ENCODE measurements around the gene GJE1. TPM values are rescaled to one million over a fixed set of nuclear protein-coding genes. Genes with fewer than 3 reads are reported as not detected.

The GJE1 gene
- total RNA-seq, 1 donor from 2014 or later: not detected

DNA sequence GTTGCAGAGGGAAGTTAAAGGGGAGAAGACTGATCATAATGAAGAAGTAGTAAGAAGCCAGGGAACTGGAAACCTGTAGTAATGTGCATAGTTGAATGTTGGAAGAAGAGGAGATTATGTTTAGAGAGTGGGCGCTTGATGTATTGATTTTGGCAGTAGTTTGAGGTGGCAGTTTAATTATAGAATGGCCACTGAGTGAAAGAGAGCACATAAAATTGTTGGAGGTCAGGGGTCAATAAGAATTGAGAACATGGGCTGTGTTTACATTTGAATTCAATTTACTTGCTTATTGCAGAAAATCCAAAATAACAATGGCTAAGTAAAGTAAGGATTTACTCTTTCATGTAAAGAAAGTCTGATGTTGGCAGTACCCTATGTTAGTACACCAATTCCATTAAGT is 30.1 kb downstream of the GJE1 start:
- Histone ChIP-seq H3K27ac (ENCODE audit: low read depth, low read length) (no peak overlapping the region), H3K4me1 (ENCODE audit: control insufficient read depth in 3 of 3, insufficient read depth in 3 of 3, low read length in 3 of 3) (peaks cover 0 to 2% (median 0%) of the 10 kb centered on the region in 3 donors), H3K9me3 (ENCODE audit: control insufficient read depth in 3 of 3, low read length in 3 of 3) (no peaks in the 10 kb centered on the region), H3K27me3 (ENCODE audit: control insufficient read depth in 3 of 3, insufficient read depth in 3 of 3, low read length in 3 of 3) (no peaks in the 10 kb centered on the region), H3K9ac (ENCODE audit: low read depth in 1 of 3, low read length in 3 of 3) (no peak overlapping the region), H3K36me3 (ENCODE audit: control insufficient read depth in 3 of 3, insufficient read depth in 3 of 3, low read length in 3 of 3) (peaks cover 0 to 14% (median 10%) of the 10 kb centered on the region in 3 donors), H3K4me3 (ENCODE audit: low read length in 3 of 3) (no peak overlapping the region)

DNA sequence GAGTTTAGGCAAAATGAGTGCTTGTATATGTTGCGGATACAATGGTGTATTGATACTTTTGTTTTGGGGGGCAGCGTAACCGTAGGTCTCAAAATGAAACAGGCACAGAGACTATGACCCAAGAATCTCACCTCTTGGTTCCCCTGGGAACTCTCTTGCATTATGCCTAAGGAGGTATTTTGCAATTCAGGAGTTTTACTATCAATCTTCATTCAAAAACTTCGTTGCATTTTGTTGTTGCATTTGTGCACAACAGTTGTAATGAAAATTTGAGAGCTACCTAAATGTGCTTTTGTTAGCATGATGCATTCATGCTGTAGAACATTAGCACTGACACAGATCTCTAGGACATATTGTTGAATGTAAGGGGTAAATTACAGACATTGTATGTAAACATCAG is 32.5 kb downstream of the GJE1 start:
- H3K4me1 ChIP-seq (ENCODE audit: control insufficient read depth in 3 of 3, insufficient read depth in 3 of 3, low read length in 3 of 3): peaks cover 0 to 2% (median 0%) of the 10 kb centered on the region in 3 donors
- no peak overlapping the region for H3K9ac ChIP-seq (ENCODE audit: low read depth in 1 of 3, low read length in 3 of 3)
- H3K27me3 ChIP-seq (ENCODE audit: control insufficient read depth in 3 of 3, insufficient read depth in 3 of 3, low read length in 3 of 3): no peaks in the 10 kb centered on the region
- no peak overlapping the region for H3K27ac ChIP-seq (ENCODE audit: low read depth, low read length)
- H3K36me3 ChIP-seq (ENCODE audit: control insufficient read depth in 3 of 3, insufficient read depth in 3 of 3, low read length in 3 of 3): peaks cover 0 to 14% (median 10%) of the 10 kb centered on the region in 3 donors
- H3K9me3 ChIP-seq (ENCODE audit: control insufficient read depth in 3 of 3, low read length in 3 of 3): no peaks in the 10 kb centered on the region
- H3K4me3 ChIP-seq (ENCODE audit: low read length in 3 of 3): no peak overlapping the region

DNA sequence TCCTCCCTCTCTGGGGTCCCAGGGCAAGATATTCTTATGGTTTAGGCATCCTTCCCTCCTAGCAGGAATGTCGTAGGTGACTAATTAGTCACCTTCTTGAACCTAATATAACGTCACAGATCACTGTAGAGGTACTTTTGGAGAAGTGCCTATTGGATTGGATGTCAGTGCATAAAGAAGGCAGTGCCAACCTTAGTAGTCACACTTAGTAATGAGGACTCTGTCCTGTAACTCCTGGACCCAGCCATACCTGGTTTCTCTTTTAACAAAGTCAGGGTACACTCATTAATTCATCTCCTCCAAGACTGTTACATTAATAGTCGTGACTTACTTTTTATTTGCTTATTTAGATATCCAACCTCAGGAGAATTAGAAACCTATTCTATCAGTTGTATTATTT is 34.3 kb downstream of the GJE1 start:
- H3K9me3 ChIP-seq (ENCODE audit: control insufficient read depth in 3 of 3, low read length in 3 of 3): no peaks in the 10 kb centered on the region
- H3K9ac ChIP-seq (ENCODE audit: low read depth in 1 of 3, low read length in 3 of 3): no peak overlapping the region
- H3K4me1 ChIP-seq (ENCODE audit: control insufficient read depth in 3 of 3, insufficient read depth in 3 of 3, low read length in 3 of 3): peaks cover 0 to 2% (median 0%) of the 10 kb centered on the region in 3 donors
- no peak overlapping the region for H3K27ac ChIP-seq (ENCODE audit: low read depth, low read length)
- no peak overlapping the region for H3K4me3 ChIP-seq (ENCODE audit: low read length in 3 of 3)
- H3K36me3 ChIP-seq (ENCODE audit: control insufficient read depth in 3 of 3, insufficient read depth in 3 of 3, low read length in 3 of 3): peaks cover 0 to 18% (median 14%) of the 10 kb centered on the region in 3 donors
- no peaks in the 10 kb centered on the region for H3K27me3 ChIP-seq (ENCODE audit: control insufficient read depth in 3 of 3, insufficient read depth in 3 of 3, low read length in 3 of 3)

DNA sequence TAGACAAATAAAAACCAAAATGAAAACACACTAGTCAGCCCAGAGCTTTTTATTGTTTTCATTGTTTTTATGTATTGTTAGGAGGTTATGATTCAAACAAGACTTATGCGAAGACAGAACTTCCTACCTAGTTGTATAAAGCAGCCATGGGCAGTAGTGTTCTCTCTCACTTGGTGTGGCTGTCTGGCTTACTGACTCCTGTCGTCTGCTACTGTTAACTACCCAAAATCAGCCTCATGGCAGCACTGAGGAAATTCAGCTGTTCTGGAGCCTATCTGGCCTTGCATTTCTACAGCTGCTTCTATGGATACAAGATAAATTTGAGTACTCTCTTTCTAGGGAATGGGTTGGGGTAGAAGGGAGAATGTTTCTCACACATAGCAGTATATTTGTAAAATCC is 34.8 kb downstream of the GJE1 start:
- Histone ChIP-seq H3K9me3 (ENCODE audit: control insufficient read depth in 3 of 3, low read length in 3 of 3) (no peaks in the 10 kb centered on the region), H3K36me3 (ENCODE audit: control insufficient read depth in 3 of 3, insufficient read depth in 3 of 3, low read length in 3 of 3) (peaks cover 0 to 21% (median 14%) of the 10 kb centered on the region in 3 donors), H3K4me1 (ENCODE audit: control insufficient read depth in 3 of 3, insufficient read depth in 3 of 3, low read length in 3 of 3) (peaks cover 0 to 2% (median 0%) of the 10 kb centered on the region in 3 donors), H3K27ac (ENCODE audit: low read depth, low read length) (no peak overlapping the region), H3K27me3 (ENCODE audit: control insufficient read depth in 3 of 3, insufficient read depth in 3 of 3, low read length in 3 of 3) (no peaks in the 10 kb centered on the region), H3K9ac (ENCODE audit: low read depth in 1 of 3, low read length in 3 of 3) (no peak overlapping the region), H3K4me3 (ENCODE audit: low read length in 3 of 3) (no peak overlapping the region)

DNA sequence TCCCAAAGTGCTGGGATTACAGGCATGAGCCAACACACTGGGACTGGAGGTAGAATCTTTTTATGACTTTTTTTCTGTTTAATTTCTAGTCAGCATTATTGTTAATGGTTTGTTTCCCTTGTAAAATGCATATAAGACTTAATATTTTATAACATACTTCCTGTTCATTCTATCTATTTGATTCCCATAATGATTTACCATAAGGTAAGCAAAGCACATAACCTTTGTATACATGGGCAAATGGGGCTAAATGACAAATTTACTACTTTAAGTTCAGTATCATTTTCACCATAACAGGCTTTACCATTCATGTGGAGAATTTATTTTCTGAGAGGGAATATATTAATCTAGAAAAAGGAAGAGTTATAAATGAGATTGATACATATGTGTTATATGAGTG is 38.6 kb downstream of the GJE1 start:
- Histone ChIP-seq H3K9me3 (ENCODE audit: control insufficient read depth in 3 of 3, low read length in 3 of 3) (no peaks in the 10 kb centered on the region), H3K27me3 (ENCODE audit: control insufficient read depth in 3 of 3, insufficient read depth in 3 of 3, low read length in 3 of 3) (no peaks in the 10 kb centered on the region), H3K9ac (ENCODE audit: low read depth in 1 of 3, low read length in 3 of 3) (no peak overlapping the region), H3K4me1 (ENCODE audit: control insufficient read depth in 3 of 3, insufficient read depth in 3 of 3, low read length in 3 of 3) (no peaks in the 10 kb centered on the region), H3K36me3 (ENCODE audit: control insufficient read depth in 3 of 3, insufficient read depth in 3 of 3, low read length in 3 of 3) (peaks cover 4 to 35% (median 30%) of the 10 kb centered on the region in 3 donors), H3K27ac (ENCODE audit: low read depth, low read length) (no peak overlapping the region), H3K4me3 (ENCODE audit: low read length in 3 of 3) (no peak overlapping the region)

DNA sequence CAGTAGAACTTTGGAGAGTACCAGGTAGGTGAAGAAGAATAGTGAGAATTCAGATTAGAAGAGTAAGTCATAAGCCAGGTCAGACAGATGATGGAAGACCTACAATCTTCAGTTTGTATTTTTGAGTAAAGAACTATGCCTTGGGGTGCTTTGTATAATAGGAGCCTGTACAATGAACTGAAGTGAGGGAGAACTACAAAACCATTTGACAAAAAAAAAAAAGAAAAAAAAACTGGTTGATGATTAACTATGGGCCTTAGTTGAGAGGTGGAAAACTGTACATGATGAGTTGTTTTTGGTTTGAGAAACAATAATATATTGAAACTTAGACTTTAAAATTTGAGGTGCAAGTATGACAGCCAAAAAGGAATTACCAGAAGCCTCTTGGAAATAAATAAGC is 40.0 kb downstream of the GJE1 start:
- Histone ChIP-seq H3K4me3 (ENCODE audit: low read length in 3 of 3) (no peak overlapping the region), H3K4me1 (ENCODE audit: control insufficient read depth in 3 of 3, insufficient read depth in 3 of 3, low read length in 3 of 3) (no peaks in the 10 kb centered on the region), H3K27me3 (ENCODE audit: control insufficient read depth in 3 of 3, insufficient read depth in 3 of 3, low read length in 3 of 3) (no peaks in the 10 kb centered on the region), H3K9me3 (ENCODE audit: control insufficient read depth in 3 of 3, low read length in 3 of 3) (no peaks in the 10 kb centered on the region), H3K9ac (ENCODE audit: low read depth in 1 of 3, low read length in 3 of 3) (no peak overlapping the region), H3K36me3 (ENCODE audit: control insufficient read depth in 3 of 3, insufficient read depth in 3 of 3, low read length in 3 of 3) (peaks cover 4 to 31% (median 21%) of the 10 kb centered on the region in 3 donors), H3K27ac (ENCODE audit: low read depth, low read length) (no peak overlapping the region)

DNA sequence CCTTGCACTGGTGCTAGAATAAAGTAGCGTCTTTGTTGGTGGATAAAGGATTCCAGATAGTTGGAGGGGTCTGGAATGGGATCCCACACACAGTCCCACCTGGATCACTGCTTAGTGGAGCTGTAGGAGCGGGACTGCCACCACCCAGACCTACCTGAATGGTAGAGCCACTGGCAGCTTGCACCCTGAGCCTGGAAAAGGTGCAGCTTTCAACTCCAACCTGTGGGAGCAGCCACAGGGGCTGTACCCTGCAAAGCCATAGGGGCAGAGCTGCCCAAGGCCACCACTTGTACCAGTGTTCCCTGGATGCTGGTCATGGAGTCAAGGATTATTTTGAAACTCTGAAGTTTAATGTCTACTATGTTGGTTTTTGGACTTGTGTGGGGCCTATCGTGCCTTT is 41.3 kb downstream of the GJE1 start:
- Histone ChIP-seq H3K9me3 (ENCODE audit: control insufficient read depth in 3 of 3, low read length in 3 of 3) (no peaks in the 10 kb centered on the region), H3K27me3 (ENCODE audit: control insufficient read depth in 3 of 3, insufficient read depth in 3 of 3, low read length in 3 of 3) (no peaks in the 10 kb centered on the region), H3K4me3 (ENCODE audit: low read length in 3 of 3) (no peak overlapping the region), H3K9ac (ENCODE audit: low read depth in 1 of 3, low read length in 3 of 3) (no peak overlapping the region), H3K27ac (ENCODE audit: low read depth, low read length) (no peak overlapping the region), H3K4me1 (ENCODE audit: control insufficient read depth in 3 of 3, insufficient read depth in 3 of 3, low read length in 3 of 3) (no peaks in the 10 kb centered on the region), H3K36me3 (ENCODE audit: control insufficient read depth in 3 of 3, insufficient read depth in 3 of 3, low read length in 3 of 3) (peaks cover 7 to 31% (median 21%) of the 10 kb centered on the region in 3 donors)

DNA sequence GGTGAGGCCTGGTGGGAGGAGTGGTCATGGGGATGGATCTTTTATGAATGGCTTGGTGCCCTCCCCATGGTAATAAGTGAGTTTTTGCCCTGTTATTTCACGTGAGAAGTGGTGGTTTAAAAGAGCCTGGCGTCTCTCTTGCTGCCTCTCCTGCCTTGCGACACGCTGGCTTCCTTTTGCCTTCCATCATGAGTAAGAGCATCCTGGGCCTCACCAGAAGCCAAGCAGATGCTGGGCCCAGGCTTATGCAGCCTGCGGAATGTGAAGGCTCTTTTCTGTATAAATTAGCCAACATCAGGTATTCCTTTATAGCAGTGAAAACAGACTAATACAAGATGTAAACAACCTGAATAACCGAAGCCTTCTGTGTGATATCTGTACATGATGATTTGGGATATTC is 42.0 kb downstream of the GJE1 start:
- Histone ChIP-seq H3K36me3 (ENCODE audit: control insufficient read depth in 3 of 3, insufficient read depth in 3 of 3, low read length in 3 of 3) (peaks cover 7 to 31% (median 21%) of the 10 kb centered on the region in 3 donors), H3K4me3 (ENCODE audit: low read length in 3 of 3) (no peak overlapping the region), H3K4me1 (ENCODE audit: control insufficient read depth in 3 of 3, insufficient read depth in 3 of 3, low read length in 3 of 3) (no peaks in the 10 kb centered on the region), H3K9ac (ENCODE audit: low read depth in 1 of 3, low read length in 3 of 3) (no peak overlapping the region), H3K27me3 (ENCODE audit: control insufficient read depth in 3 of 3, insufficient read depth in 3 of 3, low read length in 3 of 3) (no peaks in the 10 kb centered on the region), H3K27ac (ENCODE audit: low read depth, low read length) (no peak overlapping the region), H3K9me3 (ENCODE audit: control insufficient read depth in 3 of 3, low read length in 3 of 3) (no peaks in the 10 kb centered on the region)

DNA sequence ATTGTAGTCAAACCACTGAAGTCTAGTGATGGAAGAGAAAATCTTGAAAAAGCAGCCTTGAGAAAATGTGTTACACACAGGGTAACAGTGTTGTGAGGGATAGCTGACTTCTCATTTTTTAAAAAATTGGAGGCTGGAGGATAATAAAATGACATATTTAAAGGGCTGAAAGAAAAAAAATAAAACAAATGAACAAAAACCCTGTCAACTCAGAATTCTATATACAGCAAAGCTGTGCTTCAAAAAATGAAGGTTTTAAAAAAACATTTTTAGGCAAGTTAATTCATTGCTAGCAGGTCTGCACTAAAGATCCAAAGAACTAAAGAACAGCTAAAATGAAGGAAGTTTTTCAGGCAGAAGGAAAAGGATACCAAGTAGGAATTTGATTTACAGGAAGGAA is 45.4 kb downstream of the GJE1 start:
- Histone ChIP-seq H3K27ac (ENCODE audit: low read depth, low read length) (no peak overlapping the region), H3K4me1 (ENCODE audit: control insufficient read depth in 3 of 3, insufficient read depth in 3 of 3, low read length in 3 of 3) (no peaks in the 10 kb centered on the region), H3K27me3 (ENCODE audit: control insufficient read depth in 3 of 3, insufficient read depth in 3 of 3, low read length in 3 of 3) (no peaks in the 10 kb centered on the region), H3K4me3 (ENCODE audit: low read length in 3 of 3) (no peak overlapping the region), H3K9ac (ENCODE audit: low read depth in 1 of 3, low read length in 3 of 3) (no peak overlapping the region), H3K36me3 (ENCODE audit: control insufficient read depth in 3 of 3, insufficient read depth in 3 of 3, low read length in 3 of 3) (peaks cover 7 to 25% (median 12%) of the 10 kb centered on the region in 3 donors), H3K9me3 (ENCODE audit: control insufficient read depth in 3 of 3, low read length in 3 of 3) (no peaks in the 10 kb centered on the region)

DNA sequence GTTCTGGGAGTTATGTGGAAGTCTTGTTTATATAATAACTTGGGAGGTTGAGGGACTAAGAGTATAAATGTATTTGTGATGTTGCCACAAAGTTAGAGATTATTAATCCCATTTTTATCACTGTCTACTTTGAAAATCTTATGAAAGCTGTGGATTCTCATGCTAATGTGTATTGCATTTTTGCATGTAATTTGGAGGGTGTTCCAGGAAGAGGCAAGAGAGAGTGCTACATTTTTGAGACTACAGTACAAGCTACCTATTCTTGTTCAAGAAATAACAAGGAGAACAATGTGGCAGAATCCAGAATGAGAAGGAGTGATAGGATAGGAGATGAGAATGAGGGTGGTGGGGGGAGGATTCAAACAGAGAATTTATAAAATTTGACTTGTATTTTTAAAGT is 49.3 kb downstream of the GJE1 start:
- Histone ChIP-seq H3K4me1 (ENCODE audit: control insufficient read depth in 3 of 3, insufficient read depth in 3 of 3, low read length in 3 of 3) (no peaks in the 10 kb centered on the region), H3K4me3 (ENCODE audit: low read length in 3 of 3) (no peak overlapping the region), H3K36me3 (ENCODE audit: control insufficient read depth in 3 of 3, insufficient read depth in 3 of 3, low read length in 3 of 3) (peaks cover 0 to 2% (median 0%) of the 10 kb centered on the region in 3 donors), H3K9me3 (ENCODE audit: control insufficient read depth in 3 of 3, low read length in 3 of 3) (no peaks in the 10 kb centered on the region), H3K27me3 (ENCODE audit: control insufficient read depth in 3 of 3, insufficient read depth in 3 of 3, low read length in 3 of 3) (no peaks in the 10 kb centered on the region), H3K27ac (ENCODE audit: low read depth, low read length) (no peak overlapping the region), H3K9ac (ENCODE audit: low read depth in 1 of 3, low read length in 3 of 3) (no peak overlapping the region)

DNA sequence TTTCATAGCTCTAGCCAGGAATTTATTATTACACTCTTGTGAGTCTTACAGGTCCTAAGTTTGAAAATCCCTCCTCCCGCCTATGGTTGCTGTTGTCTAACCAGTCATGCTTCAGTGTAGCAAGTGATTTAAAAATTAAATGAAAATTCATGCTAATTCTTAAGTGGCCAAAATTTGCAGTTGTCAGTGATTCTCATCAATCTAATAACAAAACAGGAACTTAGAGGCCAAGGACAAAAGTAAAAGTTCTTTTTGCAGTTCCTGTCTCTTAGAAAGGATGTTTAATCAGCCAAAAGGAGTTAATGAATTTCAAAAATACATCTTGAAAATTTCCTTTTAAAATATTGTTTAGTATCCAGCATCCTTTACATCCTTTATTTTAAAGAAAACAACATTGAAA is 50.6 kb downstream of the GJE1 start:
- no peak overlapping the region for H3K9ac ChIP-seq (ENCODE audit: low read depth in 1 of 3, low read length in 3 of 3)
- no peaks in the 10 kb centered on the region for H3K27me3 ChIP-seq (ENCODE audit: control insufficient read depth in 3 of 3, insufficient read depth in 3 of 3, low read length in 3 of 3)

More for the DNA sequence above, 50.6 kb downstream of the GJE1 start:
- H3K9me3 ChIP-seq (ENCODE audit: control insufficient read depth in 3 of 3, low read length in 3 of 3): no peaks in the 10 kb centered on the region
- H3K27ac ChIP-seq (ENCODE audit: low read depth, low read length): no peak overlapping the region
- H3K4me3 ChIP-seq (ENCODE audit: low read length in 3 of 3): no peak overlapping the region
- H3K4me1 ChIP-seq (ENCODE audit: control insufficient read depth in 3 of 3, insufficient read depth in 3 of 3, low read length in 3 of 3): no peaks in the 10 kb centered on the region
- no peaks in the 10 kb centered on the region for H3K36me3 ChIP-seq (ENCODE audit: control insufficient read depth in 3 of 3, insufficient read depth in 3 of 3, low read length in 3 of 3)

Data from skeletal muscle tissue (tissue), 4 donors.